Lower leg skin (tissue), 3 donors: ENCODE results near the gene SPEM3.

Experiments
- CTCF ChIP-seq, 3 donors: fragments of 450-650 bp; IDR thresholded peaks; one replicate each; pipeline ENCODE4 v1.5.1; 2016; ENCODE audit warnings: antibody characterized with exemption in 3 of 3, mild to moderate bottlenecking in 3 of 3, moderate library complexity in 2 of 3
- POLR2A ChIP-seq, 2 donors: fragments of 450-650 bp; IDR thresholded peaks; one replicate each; pipeline ENCODE4 v1.6.1; 2016 to 2017; ENCODE audit warnings: antibody characterized with exemption in 2 of 2, mild to moderate bottlenecking in 1 of 2, moderate library complexity in 1 of 2

GRCh38 chr17:7428557-7428956, at the start of gene SPEM3:
- TF ChIP-seq CTCF (IDR thresholded peaks at IDR 0.05) (no peak), POLR2A (IDR thresholded peaks at IDR 0.05) (no peak)
